GM21576 (cell line): ENCODE data around the gene MMP24.
"Not testable (repeated sequence)": the region's sequence is repeated elsewhere in the genome, so short reads cannot be mapped to it uniquely, and the experiment has no call there.

Source experiments
- ATAC-seq: cut with Tn5 transposase; IDR thresholded peaks from one replicate; pipeline ENCODE4 v1.9.1; 2021; ENCODE audit warnings: mild to moderate bottlenecking, moderate library complexity; ENCODE audit not compliant: unreplicated experiment

Gene MMP24

GRCh38 chr20:35305682-35306556 lies 79.4 kb downstream of the MMP24 start:
- no peak for ATAC-seq

- no peak for ATAC-seq
Measured at GRCh38 chr20:35306931-35307517, 80.5 kb downstream of the MMP24 start.

- no peak for ATAC-seq
Measured at GRCh38 chr20:35307666-35308653, 81.5 kb downstream of the MMP24 start.

- no peak for ATAC-seq
Measured at GRCh38 chr20:35311409-35311808, 84.9 kb downstream of the MMP24 start.

- no peak for ATAC-seq
Measured at GRCh38 chr20:35311822-35312221, 85.3 kb downstream of the MMP24 start.

GRCh38 chr20:35312318-35312717 lies 85.8 kb downstream of the MMP24 start:
- no peak for ATAC-seq

- no peak for ATAC-seq
Measured at GRCh38 chr20:35314816-35315631, 88.5 kb downstream of the MMP24 start.

GRCh38 chr20:35315632-35316020 lies 89.1 kb downstream of the MMP24 start:
- ATAC-seq = not testable (repeated sequence)

- ATAC-seq = no peak
Measured at GRCh38 chr20:35316086-35316485, 89.6 kb downstream of the MMP24 start.

GRCh38 chr20:35317416-35318210 lies 91.1 kb downstream of the MMP24 start:
- no peak for ATAC-seq

- ATAC-seq = no peak
Measured at GRCh38 chr20:35318502-35319157, 92.1 kb downstream of the MMP24 start.

- ATAC-seq = no peak
Measured at GRCh38 chr20:35319192-35319870, 92.8 kb downstream of the MMP24 start.

GRCh38 chr20:35319871-35320197 lies 93.3 kb downstream of the MMP24 start:
- ATAC-seq = no peak

GRCh38 chr20:35320396-35321126 lies 94.1 kb downstream of the MMP24 start:
- no peak for ATAC-seq

- ATAC-seq = no peak
Measured at GRCh38 chr20:35325401-35325800, 98.9 kb downstream of the MMP24 start.

- ATAC-seq = no peak
Measured at GRCh38 chr20:35326021-35326739, 99.7 kb downstream of the MMP24 start.
